GM12874 (cell line): ENCODE data around the gene CENPT.

ENCODE experiments used
- TF ChIP-seq, protein P1 (sequence below): IDR thresholded peaks from 2 replicates; pipeline ENCODE4 v1.5.1; 2011; ENCODE audit warnings: low read depth, mild to moderate bottlenecking, control low read depth, low read length, moderate library complexity; ENCODE audit not compliant: insufficient read depth

CENPT gene

GRCh38 chr16:67833415-67834241 is 13.9 kb downstream of the CENPT start:
- TF ChIP-seq, protein P1, sequence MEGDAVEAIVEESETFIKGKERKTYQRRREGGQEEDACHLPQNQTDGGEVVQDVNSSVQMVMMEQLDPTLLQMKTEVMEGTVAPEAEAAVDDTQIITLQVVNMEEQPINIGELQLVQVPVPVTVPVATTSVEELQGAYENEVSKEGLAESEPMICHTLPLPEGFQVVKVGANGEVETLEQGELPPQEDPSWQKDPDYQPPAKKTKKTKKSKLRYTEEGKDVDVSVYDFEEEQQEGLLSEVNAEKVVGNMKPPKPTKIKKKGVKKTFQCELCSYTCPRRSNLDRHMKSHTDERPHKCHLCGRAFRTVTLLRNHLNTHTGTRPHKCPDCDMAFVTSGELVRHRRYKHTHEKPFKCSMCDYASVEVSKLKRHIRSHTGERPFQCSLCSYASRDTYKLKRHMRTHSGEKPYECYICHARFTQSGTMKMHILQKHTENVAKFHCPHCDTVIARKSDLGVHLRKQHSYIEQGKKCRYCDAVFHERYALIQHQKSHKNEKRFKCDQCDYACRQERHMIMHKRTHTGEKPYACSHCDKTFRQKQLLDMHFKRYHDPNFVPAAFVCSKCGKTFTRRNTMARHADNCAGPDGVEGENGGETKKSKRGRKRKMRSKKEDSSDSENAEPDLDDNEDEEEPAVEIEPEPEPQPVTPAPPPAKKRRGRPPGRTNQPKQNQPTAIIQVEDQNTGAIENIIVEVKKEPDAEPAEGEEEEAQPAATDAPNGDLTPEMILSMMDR = no peak

DNA sequence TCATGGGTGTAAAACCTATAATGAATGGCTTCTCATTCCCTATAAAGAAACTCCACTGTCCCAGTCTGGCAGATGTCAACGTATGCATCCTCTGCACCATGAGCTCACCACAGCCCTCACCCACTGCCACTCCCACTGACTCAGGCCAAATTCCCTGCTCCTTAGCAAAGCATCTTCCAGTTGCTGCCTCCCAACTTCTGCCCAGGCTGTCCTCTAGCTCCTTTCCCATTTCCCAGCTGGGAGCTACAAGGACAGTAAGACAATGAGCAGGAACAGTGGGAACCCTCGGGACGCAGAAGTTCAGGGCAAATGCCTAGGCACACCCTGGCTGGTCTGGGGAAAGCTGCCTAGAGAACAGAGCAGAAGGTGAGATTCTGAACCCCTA is 14.5 kb downstream of the CENPT start:
- TF ChIP-seq, protein P1 = no peak

DNA sequence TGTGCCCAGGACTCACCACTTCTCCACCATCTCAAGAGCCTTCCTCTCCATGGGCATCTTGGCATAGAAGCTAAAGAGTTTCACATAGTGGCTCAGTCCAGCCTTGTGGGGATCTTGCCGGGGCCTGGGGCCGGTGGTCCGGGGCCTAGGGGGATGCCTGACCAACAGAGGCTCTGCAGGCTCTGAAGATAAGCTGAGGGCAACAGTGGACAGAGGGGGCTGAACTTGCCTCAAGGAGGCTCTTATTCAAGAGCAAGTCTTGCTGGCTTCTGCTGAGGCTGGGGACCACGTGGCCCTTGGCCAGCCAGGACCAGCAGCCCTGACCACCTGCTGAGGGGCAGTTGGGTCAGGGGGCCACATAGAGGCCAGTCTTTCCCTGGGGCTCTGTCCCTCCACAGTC is 18.8 kb downstream of the CENPT start:
- TF ChIP-seq, protein P1 = no peak

DNA sequence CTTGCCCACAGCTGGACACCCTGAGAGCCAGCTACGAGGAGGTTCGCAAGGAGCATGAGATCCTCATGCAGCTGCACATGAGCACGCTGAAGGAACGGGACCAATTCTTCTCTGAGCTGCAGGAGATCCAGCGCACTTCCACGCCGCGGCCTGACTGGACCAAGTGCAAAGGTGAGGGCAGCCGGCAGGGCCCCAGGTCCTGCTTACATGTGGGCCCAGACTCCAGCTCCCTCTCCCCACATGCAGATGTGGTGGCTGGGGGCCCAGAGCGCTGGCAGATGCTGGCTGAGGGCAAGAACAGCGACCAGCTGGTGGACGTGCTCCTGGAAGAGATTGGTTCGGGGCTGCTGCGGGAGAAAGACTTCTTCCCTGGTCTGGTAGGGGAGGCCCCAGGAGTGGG is 21.6 kb downstream of the CENPT start:
- TF ChIP-seq, protein P1 = no peak

DNA sequence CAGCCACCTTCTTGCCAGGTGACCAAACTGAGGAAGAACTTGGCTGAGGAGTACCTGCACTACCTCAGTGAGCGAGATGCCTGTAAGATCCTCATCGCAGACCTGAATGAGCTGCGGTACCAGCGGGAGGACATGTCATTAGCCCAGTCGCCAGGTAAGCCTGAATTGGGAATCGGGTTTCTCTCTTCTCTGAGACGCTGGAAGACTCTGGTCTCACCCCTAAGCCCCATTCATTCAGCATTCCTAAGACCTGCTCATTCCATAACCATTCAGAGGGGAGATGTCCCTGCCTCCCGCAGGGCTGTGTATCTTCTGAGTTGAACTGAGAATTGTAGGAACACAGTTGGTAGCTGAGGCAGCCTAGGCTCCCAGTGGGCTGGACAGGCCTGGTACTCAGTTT is 22.4 kb downstream of the CENPT start:
- TF ChIP-seq, protein P1 = no peak

DNA sequence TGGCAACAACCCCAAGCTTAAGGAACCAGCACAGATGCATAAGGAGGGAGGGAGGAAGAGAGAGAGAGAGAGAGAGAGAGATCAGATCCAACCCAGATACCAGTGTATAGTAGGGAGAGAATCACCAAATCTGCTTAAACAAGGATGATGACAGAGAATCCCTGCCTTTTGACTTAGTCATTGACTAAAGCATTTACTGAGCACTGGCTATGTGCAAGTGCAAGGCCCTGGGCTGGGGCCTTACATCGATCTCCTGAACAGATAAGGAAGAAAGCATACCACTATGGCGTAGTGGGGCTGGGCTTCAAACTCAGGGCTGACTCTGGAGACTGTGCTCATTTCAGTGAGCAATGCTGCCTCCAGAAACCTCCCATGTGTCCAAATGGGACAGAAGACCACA is 25.0 kb downstream of the CENPT start:
- TF ChIP-seq, protein P1 = no peak

- TF ChIP-seq, protein P1 = no peak
Observed at GRCh38 chr16:67820608-67821259, 26.8 kb downstream of the CENPT start.
